Myometrial cell (primary cell): ENCODE results near the gene KATNAL2. TPM values are rescaled to one million over a fixed set of nuclear protein-coding genes. Genes with fewer than 3 reads are reported as not detected.

ENCODE experiments used
- total RNA-seq: library from RNA; depleted of rRNA; stranded (reverse); fragments of >200 nt; gene quantifications from 2 replicates; pipeline ENCODE4 v1.2.3, GENCODE V29; 2015

The KATNAL2 gene
- 0.86 and 1.4 TPM in 2 replicates for total RNA-seq

GRCh38 chr18:46917108-46917802, at the start of gene KATNAL2, which contains the start of gene PIAS2:
TSS of gene KATNAL2 (plus strand) at chr18:46917602. CDS start at chr18:46946873, 29,271 bp downstream.
TSS of gene PIAS2 (minus strand) at chr18:46917507. CDS start at chr18:46917345, 162 bp downstream.

GRCh38 chr18:47035156-47035671, 117.8 kb downstream of the KATNAL2 start, which contains the start of gene ELOA2:
TSS of gene ELOA2 (minus strand) at chr18:47035621. CDS start at chr18:47035264, 357 bp downstream.

GRCh38 chr18:47150029-47150823, 232.8 kb downstream of the KATNAL2 start, which contains the start of gene HDHD2:
TSS of gene HDHD2 (minus strand) at chr18:47150500. CDS start at chr18:47136439, 14,061 bp downstream.

Other genes with a start within 250 kb of the KATNAL2 start
- gene ST8SIA5, start 160.5 kb upstream of the KATNAL2 start, total RNA-seq: not detected in 2 replicates
- 9.2 and 12.9 TPM in 2 replicates for gene PIAS2, start 95 bp upstream of the KATNAL2 start, total RNA-seq
- gene ELOA2, start 118.0 kb downstream of the KATNAL2 start, total RNA-seq: not detected in 2 replicates
- gene HDHD2, start 232.9 kb downstream of the KATNAL2 start, total RNA-seq: 26.5 and 28.5 TPM in 2 replicates